Keratinocyte (primary cell): ENCODE results near the gene PRKAR2B. TPM values are rescaled to one million over a fixed set of nuclear protein-coding genes. Genes with fewer than 3 reads are reported as not detected.

ENCODE experiments used
- DNase-seq: peaks from one replicate; pipeline ENCODE4 v3.0.0-alpha.2; 2011; ENCODE audit warnings: low read depth, missing footprints, low spot score
- FAIRE-seq: peaks from 2 replicates; lab custom pipeline; 2011; peaks lifted over from hg19 to GRCh38; lab: Jason Lieb, UNC
- H2AFZ ChIP-seq: 2 replicates; pipeline ENCODE4 v1.6.0; 2012; ENCODE audit warnings: low read length, control low read depth, inconsistent platforms; ENCODE audit not compliant: control insufficient read depth
- H3K27ac ChIP-seq: 2 replicates; pipeline ENCODE4 v1.5.1; 2011; ENCODE audit warnings: low read length; ENCODE audit not compliant: control insufficient read depth, insufficient read depth
- H3K27me3 ChIP-seq: 3 replicates; pipeline ENCODE4 v1.6.0; 2011; ENCODE audit warnings: low read length; ENCODE audit not compliant: control insufficient read depth, insufficient read depth; ENCODE audit errors: extremely low read depth
- H3K36me3 ChIP-seq, 2 experiments: 2 replicates in 1 of 2; 3 replicates in 1 of 2; pipeline ENCODE4 v1.5.1; 2011; ENCODE audit warnings: low read length in 2 of 2, mild to moderate bottlenecking in 1 of 2; ENCODE audit not compliant: control insufficient read depth in 2 of 2, insufficient read depth in 2 of 2; ENCODE audit errors: extremely low read depth in 1 of 2
- H3K4me1 ChIP-seq: 3 replicates; pipeline ENCODE4 v1.5.1; 2011; ENCODE audit warnings: low read length; ENCODE audit not compliant: control insufficient read depth, insufficient read depth; ENCODE audit errors: extremely low read depth
- H3K4me2 ChIP-seq: 3 replicates; pipeline ENCODE4 v1.6.0; 2011; ENCODE audit warnings: low read depth, low read length; ENCODE audit not compliant: control insufficient read depth, insufficient read depth; ENCODE audit errors: extremely low read depth
- H3K4me3 ChIP-seq, 3 experiments: fragments of 200-600 bp in 1 of 3; sonication (generic) in 1 of 3; 2 replicates in 2 of 3; 3 replicates in 1 of 3; pipeline ENCODE4 v1.5.1; 2011 to 2016; ENCODE audit warnings: low read length in 3 of 3, mild to moderate bottlenecking in 3 of 3, control low read depth in 2 of 3, inconsistent platforms in 1 of 3, low read depth in 1 of 3, mixed read lengths in 1 of 3, mixed run types in 1 of 3, moderate library complexity in 1 of 3; ENCODE audit not compliant: control insufficient read depth in 2 of 3, insufficient read depth in 2 of 3; ENCODE audit errors: extremely low read depth in 1 of 3
- H3K79me2 ChIP-seq: 2 replicates; pipeline ENCODE4 v1.6.0; 2012; ENCODE audit warnings: low read length; ENCODE audit not compliant: control insufficient read depth, insufficient read depth
- H3K9ac ChIP-seq: 3 replicates; pipeline ENCODE4 v1.6.0; 2011; ENCODE audit warnings: low read length; ENCODE audit not compliant: control insufficient read depth, insufficient read depth; ENCODE audit errors: extremely low read depth
- H3K9me1 ChIP-seq: 3 replicates; pipeline ENCODE4 v1.6.0; 2011; ENCODE audit warnings: low read length; ENCODE audit not compliant: control insufficient read depth, insufficient read depth; ENCODE audit errors: extremely low read depth
- H3K9me3 ChIP-seq: 2 replicates; pipeline ENCODE4 v1.5.1; 2012; ENCODE audit warnings: low read depth, low read length; ENCODE audit not compliant: control insufficient read depth
- H4K20me1 ChIP-seq: 3 replicates; pipeline ENCODE4 v1.6.0; 2011; ENCODE audit warnings: low read length; ENCODE audit not compliant: control insufficient read depth, insufficient read depth; ENCODE audit errors: extremely low read depth
- EZH2 ChIP-seq: IDR thresholded peaks from one replicate; pipeline ENCODE4 v1.6.1; 2012; ENCODE audit warnings: inconsistent platforms, mild to moderate bottlenecking, low read length, moderate library complexity
- dilution Hi-C: fragments of 300-500 bp; cut with MboI; formaldehyde crosslinking; loops from one replicate; pipeline ENCODE4 v1.7.0; 2020; ENCODE audit warnings: low sequenced_read_pairs; ENCODE audit not compliant: extremely low pct_ligation_motif_present
- polyA plus RNA-seq, 5 experiments: library from polyadenylated mRNA; depleted of rRNA in 3 of 5; stranded (reverse) in 3 of 5; stranded (forward) in 1 of 5; unstranded in 1 of 5; fragments of >200 nt; gene quantifications; 1 replicate in 1 of 5; 2 replicates in 3 of 5; 3 replicates in 1 of 5; pipeline versions ENCODE4 v1.2.1 to v1.2.3, GENCODE V29; 2011 to 2012; ENCODE audit warnings: missing spikeins in 2 of 5, low read depth in 1 of 5, low replicate concordance in 1 of 5
- TF ChIP-seq, protein P1 (sequence below), 3 experiments: IDR thresholded peaks in 1 of 3; conservative IDR thresholded peaks in 1 of 3; optimal IDR thresholded peaks in 1 of 3; 2 replicates in 2 of 3; 3 replicates in 1 of 3; pipeline versions ENCODE3 to v1.5.1; 2011; ENCODE audit warnings: low read length in 3 of 3, mild to moderate bottlenecking in 3 of 3, moderate library complexity in 2 of 3, control low read depth in 1 of 3, inconsistent platforms in 1 of 3; ENCODE audit not compliant: insufficient read depth in 2 of 3; ENCODE audit errors: extremely low read depth in 1 of 3

The PRKAR2B gene
- polyA plus RNA-seq, 1 donor (not counting 4 experiments of a cell fraction or from before 2014, with no cell fraction given) = 0.01 TPM

- Histone ChIP-seq H3K27ac (no peak overlapping the region), H3K9me1 (no peaks in the 10 kb centered on the region), H3K4me2 (no peak overlapping the region), H4K20me1 (no peaks in the 10 kb centered on the region), H3K36me3 (no peaks in the 10 kb centered on the region), H3K27me3 (peaks cover 28% of the 10 kb centered on the region), H3K9me3 (no peaks in the 10 kb centered on the region), H3K9ac (no peak overlapping the region), H2AFZ (no peak overlapping the region), H3K4me3 (no peak overlapping the region), H3K79me2 (no peaks in the 10 kb centered on the region), H3K4me1 (peaks cover 3% of the 10 kb centered on the region)
- no peak for FAIRE-seq
- TF ChIP-seq EZH2 = no peak
- TF ChIP-seq, protein P1, sequence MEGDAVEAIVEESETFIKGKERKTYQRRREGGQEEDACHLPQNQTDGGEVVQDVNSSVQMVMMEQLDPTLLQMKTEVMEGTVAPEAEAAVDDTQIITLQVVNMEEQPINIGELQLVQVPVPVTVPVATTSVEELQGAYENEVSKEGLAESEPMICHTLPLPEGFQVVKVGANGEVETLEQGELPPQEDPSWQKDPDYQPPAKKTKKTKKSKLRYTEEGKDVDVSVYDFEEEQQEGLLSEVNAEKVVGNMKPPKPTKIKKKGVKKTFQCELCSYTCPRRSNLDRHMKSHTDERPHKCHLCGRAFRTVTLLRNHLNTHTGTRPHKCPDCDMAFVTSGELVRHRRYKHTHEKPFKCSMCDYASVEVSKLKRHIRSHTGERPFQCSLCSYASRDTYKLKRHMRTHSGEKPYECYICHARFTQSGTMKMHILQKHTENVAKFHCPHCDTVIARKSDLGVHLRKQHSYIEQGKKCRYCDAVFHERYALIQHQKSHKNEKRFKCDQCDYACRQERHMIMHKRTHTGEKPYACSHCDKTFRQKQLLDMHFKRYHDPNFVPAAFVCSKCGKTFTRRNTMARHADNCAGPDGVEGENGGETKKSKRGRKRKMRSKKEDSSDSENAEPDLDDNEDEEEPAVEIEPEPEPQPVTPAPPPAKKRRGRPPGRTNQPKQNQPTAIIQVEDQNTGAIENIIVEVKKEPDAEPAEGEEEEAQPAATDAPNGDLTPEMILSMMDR (optimal IDR thresholded peaks at IDR 0.05 in 1 of 3, IDR thresholded peaks at IDR 0.05 in 1 of 3, conservative IDR thresholded peaks at IDR 0.05 in 1 of 3; ENCODE audit: extremely low read depth in 1 of 3, insufficient read depth in 2 of 3, low read length in 3 of 3) = no peak
- no peak for DNase-seq
- dilution Hi-C loops = no loop called here
These were observed 2.2 kb downstream of the PRKAR2B start for GRCh38 chr7:107046491-107047259.

DNA sequence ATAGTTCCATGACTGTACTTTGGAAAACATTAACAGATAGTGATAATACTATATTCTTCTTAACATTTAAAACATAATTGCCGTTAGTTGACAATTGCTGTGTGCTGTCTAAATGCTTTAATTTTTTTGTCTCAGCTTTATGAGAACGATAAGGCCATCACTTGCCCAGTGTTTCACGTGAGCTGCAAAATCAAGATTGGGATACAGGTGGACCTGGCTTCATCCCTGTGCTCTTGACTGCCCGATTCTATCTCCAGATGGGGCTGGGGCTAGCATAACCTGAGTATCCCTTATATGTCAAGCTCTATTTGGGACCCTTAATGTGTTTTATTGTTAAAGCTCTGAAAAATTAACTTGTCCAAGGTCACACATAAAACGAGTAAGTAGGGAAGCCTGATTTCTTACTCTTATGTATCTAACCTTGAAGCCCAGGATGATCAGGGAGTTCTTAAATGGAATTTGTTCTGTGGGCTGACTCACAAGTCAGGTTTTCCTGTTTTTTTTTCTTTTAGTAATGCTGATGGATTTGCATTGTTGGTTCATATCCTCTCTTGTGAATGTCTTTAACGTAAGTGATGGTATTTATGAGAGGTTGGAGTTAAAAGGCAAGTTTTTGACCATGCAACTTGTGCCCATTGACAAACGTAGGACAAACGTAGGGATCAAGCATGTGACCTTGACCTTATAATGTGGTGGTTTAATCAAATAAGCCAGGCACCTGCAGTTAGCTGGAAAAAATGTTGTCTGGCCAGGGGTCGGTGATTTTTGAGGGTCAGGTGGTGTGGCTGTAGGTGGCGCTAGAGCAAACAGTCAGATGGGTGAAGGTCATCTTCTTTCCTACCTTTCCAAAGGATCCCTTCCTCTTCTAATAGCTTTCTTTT is 3.6 kb downstream of the PRKAR2B start:
- Histone ChIP-seq H3K27ac (no peak overlapping the region), H3K36me3 (no peaks in the 10 kb centered on the region), H3K9ac (no peak overlapping the region), H3K27me3 (peaks cover 28% of the 10 kb centered on the region), H4K20me1 (no peaks in the 10 kb centered on the region), H2AFZ (no peak overlapping the region), H3K4me3 (no peak overlapping the region), H3K4me1 (peaks cover 3% of the 10 kb centered on the region), H3K79me2 (no peaks in the 10 kb centered on the region), H3K9me3 (no peaks in the 10 kb centered on the region), H3K9me1 (no peaks in the 10 kb centered on the region), H3K4me2 (no peak overlapping the region)
- DNase-seq (no peak), FAIRE-seq (no peak)
- TF ChIP-seq, protein P1 (optimal IDR thresholded peaks at IDR 0.05 in 1 of 3, IDR thresholded peaks at IDR 0.05 in 1 of 3, conservative IDR thresholded peaks at IDR 0.05 in 1 of 3; ENCODE audit: extremely low read depth in 1 of 3, insufficient read depth in 2 of 3, low read length in 3 of 3) = no peak
- no peak for TF ChIP-seq EZH2
- dilution Hi-C loops = no loop called here
